GM10266 (cell line): Measurements from ENCODE around the gene FLOT2.
A peak's percentile ranks its signal among the peaks of the same experiment; 100 is the strongest.
"Not testable (repeated sequence)": the region's sequence is repeated elsewhere in the genome, so short reads cannot be mapped to it uniquely, and the experiment has no call there.

Experiments
- DNase-seq: peaks from one replicate; pipeline ENCODE4 v3.0.0; 2012; ENCODE audit errors: extremely low spot score
- TF ChIP-seq, protein P1 (sequence below): IDR thresholded peaks from 2 replicates; pipeline ENCODE4 v1.5.1; 2012; ENCODE audit warnings: mild to moderate bottlenecking, low read depth; ENCODE audit not compliant: control insufficient read depth, insufficient read depth; ENCODE audit errors: missing control alignments

The FLOT2 gene

DNA sequence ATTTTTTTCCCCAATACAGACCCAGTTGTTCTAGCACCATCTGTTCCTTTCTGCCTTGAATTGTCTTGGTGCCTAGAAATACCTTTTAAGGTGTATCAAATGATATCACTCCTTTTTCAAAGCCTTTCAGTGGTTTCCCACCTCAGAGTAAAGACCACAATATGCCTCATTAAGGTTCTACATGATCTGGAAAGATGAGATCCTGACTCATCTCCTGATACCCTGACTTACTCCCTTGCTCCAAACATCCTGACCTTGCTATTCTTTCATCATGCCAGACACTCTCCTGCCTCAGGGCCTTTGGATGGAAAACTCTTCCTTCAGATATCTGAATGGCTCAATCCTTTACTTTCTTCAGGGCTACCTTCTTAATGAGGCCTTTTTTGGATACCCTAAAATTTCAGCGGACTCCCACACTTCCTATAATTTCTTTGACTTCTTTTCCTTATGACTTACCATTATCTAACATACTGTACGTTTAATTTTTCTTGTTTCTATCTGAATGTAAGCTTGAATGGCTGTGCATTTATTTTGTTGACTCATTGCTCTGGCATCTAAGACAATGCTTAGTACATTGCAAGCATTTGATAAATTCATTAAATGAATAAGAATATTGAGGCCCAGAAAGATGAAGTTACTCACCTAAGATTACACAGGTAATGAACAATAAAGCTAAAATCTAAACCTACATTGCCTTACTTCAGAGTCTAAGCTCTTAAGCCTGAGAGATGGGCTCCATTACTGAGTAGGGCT lies 19.2 kb downstream of the FLOT2 start:
- TF ChIP-seq, protein P1, sequence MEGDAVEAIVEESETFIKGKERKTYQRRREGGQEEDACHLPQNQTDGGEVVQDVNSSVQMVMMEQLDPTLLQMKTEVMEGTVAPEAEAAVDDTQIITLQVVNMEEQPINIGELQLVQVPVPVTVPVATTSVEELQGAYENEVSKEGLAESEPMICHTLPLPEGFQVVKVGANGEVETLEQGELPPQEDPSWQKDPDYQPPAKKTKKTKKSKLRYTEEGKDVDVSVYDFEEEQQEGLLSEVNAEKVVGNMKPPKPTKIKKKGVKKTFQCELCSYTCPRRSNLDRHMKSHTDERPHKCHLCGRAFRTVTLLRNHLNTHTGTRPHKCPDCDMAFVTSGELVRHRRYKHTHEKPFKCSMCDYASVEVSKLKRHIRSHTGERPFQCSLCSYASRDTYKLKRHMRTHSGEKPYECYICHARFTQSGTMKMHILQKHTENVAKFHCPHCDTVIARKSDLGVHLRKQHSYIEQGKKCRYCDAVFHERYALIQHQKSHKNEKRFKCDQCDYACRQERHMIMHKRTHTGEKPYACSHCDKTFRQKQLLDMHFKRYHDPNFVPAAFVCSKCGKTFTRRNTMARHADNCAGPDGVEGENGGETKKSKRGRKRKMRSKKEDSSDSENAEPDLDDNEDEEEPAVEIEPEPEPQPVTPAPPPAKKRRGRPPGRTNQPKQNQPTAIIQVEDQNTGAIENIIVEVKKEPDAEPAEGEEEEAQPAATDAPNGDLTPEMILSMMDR: no peak
- no peak for DNase-seq

DNA sequence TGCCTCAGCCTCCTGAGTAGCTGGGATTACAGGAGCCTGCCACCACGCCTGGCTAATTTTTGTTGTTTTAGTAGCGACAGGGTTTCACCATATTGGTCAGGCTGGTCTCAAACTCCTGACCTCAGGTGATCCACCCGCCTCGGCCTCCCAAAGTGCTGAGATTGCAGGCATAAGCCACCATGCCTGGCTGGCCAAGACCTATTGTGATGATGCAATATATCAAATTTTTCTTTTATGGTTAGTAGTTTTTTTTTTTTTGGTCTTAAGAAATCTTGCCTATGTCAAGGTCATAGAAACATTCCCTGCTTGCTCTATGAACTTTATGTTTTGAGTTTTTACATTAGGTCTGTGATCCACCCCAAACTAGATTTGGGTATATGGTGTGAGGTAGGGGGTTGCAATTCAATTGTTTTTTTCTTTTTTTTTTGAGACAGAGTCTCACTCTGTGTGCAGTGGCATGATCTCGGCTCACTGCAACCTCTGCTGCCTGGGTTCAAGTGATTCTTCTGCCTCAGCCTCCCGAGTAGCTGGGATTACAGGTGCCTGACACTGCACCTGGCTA lies 20.3 kb downstream of the FLOT2 start:
- DNase-seq: not testable (repeated sequence)

DNA sequence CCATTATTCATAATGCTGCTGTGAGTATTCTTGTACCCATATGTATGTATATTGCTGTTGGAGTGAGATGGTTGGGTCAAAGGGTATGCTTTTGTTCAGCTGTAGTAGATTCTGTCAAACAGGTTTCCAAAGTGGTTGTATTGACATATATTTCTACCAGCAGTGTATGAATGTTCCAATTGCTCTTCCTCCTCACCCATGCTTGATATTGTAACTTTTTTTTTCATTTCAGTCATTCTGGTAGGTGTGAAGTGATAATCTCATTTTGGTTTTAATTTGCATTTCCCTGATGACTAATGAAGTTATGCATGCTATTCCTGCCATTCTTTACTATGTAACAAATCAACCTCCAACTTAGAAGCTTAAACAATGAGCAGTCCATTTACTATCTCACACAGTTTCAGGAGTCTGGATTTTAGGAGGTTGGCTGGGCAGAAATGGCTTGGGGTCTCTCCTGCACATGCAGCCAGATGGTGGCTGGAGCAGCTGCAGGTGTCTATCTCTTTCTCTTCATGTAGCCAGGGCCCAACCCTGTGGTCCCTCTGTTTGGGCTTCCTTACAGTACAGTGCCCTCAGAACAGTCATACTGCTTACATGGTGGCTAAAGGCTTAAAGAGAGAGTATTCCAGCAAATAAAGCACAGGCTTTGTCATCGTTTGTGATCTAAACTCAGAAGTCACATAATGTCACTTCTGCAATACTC lies 21.5 kb downstream of the FLOT2 start:
- TF ChIP-seq, protein P1: no peak
- no peak for DNase-seq

DNA sequence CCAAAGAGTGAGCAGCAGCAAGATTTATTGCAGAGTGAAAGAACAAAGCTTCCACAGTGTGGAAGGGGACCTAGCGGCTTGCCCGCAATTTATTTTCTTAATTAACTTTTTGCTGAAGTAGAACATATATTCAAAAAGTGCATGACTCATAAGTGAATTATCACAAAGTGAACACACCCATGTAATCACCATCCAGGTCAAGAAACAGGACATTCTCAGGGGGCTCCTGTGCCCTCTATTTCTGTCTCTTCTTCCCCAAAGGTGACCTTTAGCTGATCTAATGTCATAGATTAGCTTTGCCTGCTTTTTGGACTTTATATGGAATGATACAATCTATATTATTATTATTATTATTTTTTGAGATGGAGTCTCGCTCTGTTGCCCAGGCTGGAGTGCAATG lies 22.8 kb downstream of the FLOT2 start:
- TF ChIP-seq, protein P1: no peak
- DNase-seq: no peak

DNA sequence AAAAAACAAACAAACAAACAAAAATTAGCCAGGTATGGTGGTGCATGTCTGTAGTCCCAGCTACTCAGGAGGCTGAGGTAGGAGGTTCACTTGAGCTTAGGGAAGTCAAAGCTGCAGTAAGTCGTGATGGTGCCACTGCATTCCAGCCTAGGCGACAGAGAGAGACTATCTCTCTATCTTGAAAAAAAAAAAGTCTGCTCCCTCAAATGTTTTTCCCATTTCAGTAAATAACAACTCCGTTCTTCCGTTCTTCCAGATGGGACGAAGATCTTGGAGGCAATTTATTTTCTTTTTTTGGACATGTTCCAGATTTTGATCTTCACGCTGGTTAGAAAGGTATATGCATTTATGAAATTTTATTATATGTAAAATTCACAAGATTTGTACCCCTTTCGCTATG lies 23.7 kb downstream of the FLOT2 start:
- TF ChIP-seq, protein P1: no peak
- DNase-seq: no peak

DNA sequence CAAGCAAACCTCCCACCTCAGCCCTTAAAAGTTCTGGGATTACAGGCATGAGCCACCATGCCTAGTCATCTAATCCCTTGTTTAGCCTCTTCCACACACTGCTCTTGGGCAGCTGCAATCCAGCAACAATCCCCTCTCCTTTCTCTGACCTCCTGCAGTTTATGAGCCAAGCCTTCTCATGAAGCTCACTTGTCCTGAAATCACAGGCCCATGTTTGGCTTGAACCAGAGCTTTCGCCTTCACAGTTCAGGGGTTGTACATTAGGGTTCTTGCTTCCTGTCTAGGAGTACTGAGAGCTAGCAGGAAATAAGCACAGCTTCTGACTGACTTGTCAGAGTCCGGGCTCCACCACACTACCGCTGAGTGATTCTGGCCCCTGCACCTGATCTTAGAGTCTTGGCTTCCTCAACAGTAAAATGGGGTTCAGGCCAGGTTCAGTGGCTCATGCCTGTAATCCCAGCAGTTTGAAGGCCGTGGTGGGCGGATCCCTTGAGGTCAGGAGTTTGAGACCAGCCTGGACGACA lies 26.4 kb downstream of the FLOT2 start:
- TF ChIP-seq, protein P1: no peak
- peak; percentile 81 for DNase-seq

DNA sequence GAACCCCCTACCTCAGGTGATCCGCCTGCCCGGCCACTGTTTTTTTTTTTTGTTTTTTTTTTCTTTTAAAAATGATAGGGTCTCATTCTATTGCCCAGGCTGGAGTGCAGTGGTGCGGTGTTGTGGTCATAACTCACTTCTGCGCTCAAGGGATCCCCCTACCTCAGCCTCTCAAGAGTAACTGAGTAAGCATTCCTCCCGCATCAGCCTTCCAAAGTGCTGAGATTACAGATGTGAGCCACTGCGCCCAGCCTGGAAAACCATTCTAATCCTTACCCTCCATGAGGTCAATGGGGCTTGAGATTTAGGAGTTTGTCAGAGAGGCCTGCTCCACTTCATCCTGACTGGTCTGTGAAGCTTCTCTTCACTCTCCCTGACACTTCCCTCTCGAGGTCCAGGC lies 30.3 kb downstream of the FLOT2 start:
- DNase-seq: no peak
- TF ChIP-seq, protein P1: no peak
